Subcutaneous adipose tissue (tissue), 4 donors: ENCODE data around the gene OSR1. TPM values are rescaled to one million over a fixed set of nuclear protein-coding genes. Genes with fewer than 3 reads are reported as not detected.

ENCODE experiments used
- CTCF ChIP-seq: fragments of 450-650 bp; IDR thresholded peaks from one replicate; pipeline ENCODE4 v1.5.1; 2016; ENCODE audit warnings: low read depth, mild to moderate bottlenecking, control low read depth, antibody characterized with exemption, moderate library complexity
- total RNA-seq, 4 donors: library from RNA; depleted of rRNA; stranded (reverse); fragments of >200 nt; gene quantifications; one replicate each; pipeline ENCODE4 v1.1.0, GENCODE V29; 2016

The OSR1 gene
- total RNA-seq, 4 donors from 2014 or later = 4.1 to 16.3 (median 13.9) TPM

GRCh38 chr2:19357402-19358241 lies 801 bp downstream of the OSR1 start:
- TF ChIP-seq CTCF = no peak

GRCh38 chr2:19356545-19357401 lies 1.6 kb downstream of the OSR1 start:
- TF ChIP-seq CTCF = no peak

GRCh38 chr2:19355931-19356544 lies 2.4 kb downstream of the OSR1 start:
- no peak for TF ChIP-seq CTCF

GRCh38 chr2:19355416-19355821 lies 3.0 kb downstream of the OSR1 start:
- no peak for TF ChIP-seq CTCF

- TF ChIP-seq CTCF = no peak
These were observed 3.4 kb downstream of the OSR1 start for GRCh38 chr2:19355014-19355405.

- TF ChIP-seq CTCF = no peak
These were observed 4.7 kb downstream of the OSR1 start for GRCh38 chr2:19353721-19354050.
